Activated CD8-positive, alpha-beta memory T cell treated with anti-CD3 and anti-CD28 coated beads, Interleukin-2, amount 50 U/mL, for 24 hours (primary cell): ENCODE data around the gene ENDOD1.

Source experiments
- DNase-seq: peaks from one replicate; pipeline ENCODE4 v3.0.0-alpha.2; 2020; ENCODE audit errors: extremely low read depth

Gene ENDOD1

GRCh38 chr11:95170294-95170693 is 80.6 kb downstream of the ENDOD1 start:
- DNase-seq, result no peak

- DNase-seq, result no peak
Observed at GRCh38 chr11:95175818-95176380, 86.3 kb downstream of the ENDOD1 start.
